H9 (cell line): ENCODE results near the gene GPR150. TPM values are rescaled to one million over a fixed set of nuclear protein-coding genes. Genes with fewer than 3 reads are reported as not detected.

ENCODE experiments used
- DNase-seq: peaks from one replicate; pipeline ENCODE4 v3.0.0-alpha.2; 2017
- H2AFZ ChIP-seq: one replicate; pipeline ENCODE4 v1.6.1; 2013; ENCODE audit warnings: mild to moderate bottlenecking, low read length, control low read depth, moderate library complexity
- H2AK5ac ChIP-seq: 2 replicates; pipeline ENCODE4 v1.6.1; 2013; ENCODE audit warnings: low read length, control low read depth, mixed read lengths; ENCODE audit not compliant: insufficient read length
- H2BK120ac ChIP-seq: one replicate; pipeline ENCODE4 v1.6.1; 2013; ENCODE audit warnings: low read depth, mild to moderate bottlenecking, low read length, control low read depth, inconsistent platforms; ENCODE audit not compliant: poor library complexity, severe bottlenecking
- H2BK12ac ChIP-seq: 2 replicates; pipeline ENCODE4 v1.6.1; 2013; ENCODE audit warnings: low read length, control low read depth, mixed read lengths, low read depth; ENCODE audit not compliant: insufficient read length
- H2BK15ac ChIP-seq: 2 replicates; pipeline ENCODE4 v1.6.1; 2013; ENCODE audit warnings: low read depth, low read length, control low read depth
- H2BK20ac ChIP-seq: one replicate; pipeline ENCODE4 v1.6.1; 2013; ENCODE audit warnings: low read depth, mild to moderate bottlenecking, low read length, control low read depth, inconsistent platforms; ENCODE audit not compliant: poor library complexity, severe bottlenecking
- H2BK5ac ChIP-seq: 2 replicates; pipeline ENCODE4 v1.6.1; 2013; ENCODE audit warnings: low read length, control low read depth, mixed read lengths; ENCODE audit not compliant: insufficient read length
- H3K14ac ChIP-seq: 2 replicates; pipeline ENCODE4 v1.6.1; 2013; ENCODE audit warnings: low read length, control low read depth; ENCODE audit not compliant: insufficient read depth
- H3K18ac ChIP-seq: 2 replicates; pipeline ENCODE4 v1.6.1; 2013; ENCODE audit warnings: low read depth, mild to moderate bottlenecking, mixed read lengths, low read length, control low read depth; ENCODE audit not compliant: insufficient read length
- H3K23ac ChIP-seq: 2 replicates; pipeline ENCODE4 v1.6.1; 2013; ENCODE audit warnings: low read length, control low read depth, mixed read lengths, low read depth; ENCODE audit not compliant: insufficient read length
- H3K23me2 ChIP-seq: 2 replicates; pipeline ENCODE4 v1.6.1; 2013; ENCODE audit warnings: low read depth, mild to moderate bottlenecking, mixed read lengths, low read length, control low read depth; ENCODE audit not compliant: insufficient read length, poor library complexity, severe bottlenecking
- H3K27ac ChIP-seq: 2 replicates; pipeline ENCODE4 v1.5.1; 2013; ENCODE audit warnings: low read length, control low read depth, mixed read lengths, low read depth; ENCODE audit not compliant: insufficient read length
- H3K27me3 ChIP-seq: 2 replicates; pipeline ENCODE4 v1.6.1; 2013; ENCODE audit warnings: low read length, control low read depth, inconsistent platforms; ENCODE audit not compliant: insufficient read depth
- H3K4ac ChIP-seq: 2 replicates; pipeline ENCODE4 v1.6.1; 2013; ENCODE audit warnings: low read depth, mild to moderate bottlenecking, control low read depth, inconsistent platforms, low read length, moderate library complexity
- H3K4me1 ChIP-seq: 2 replicates; pipeline ENCODE4 v1.6.1; 2013; ENCODE audit warnings: low read length, control low read depth, inconsistent platforms; ENCODE audit not compliant: insufficient read depth
- H3K4me2 ChIP-seq: 2 replicates; pipeline ENCODE4 v1.6.1; 2013; ENCODE audit warnings: low read length, control low read depth, mixed read lengths; ENCODE audit not compliant: insufficient read length, insufficient read depth
- H3K56ac ChIP-seq: 2 replicates; pipeline ENCODE4 v1.6.1; 2013; ENCODE audit warnings: low read depth, mild to moderate bottlenecking, mixed read lengths, low read length, control low read depth; ENCODE audit not compliant: insufficient read length
- H3K79me1 ChIP-seq: 2 replicates; pipeline ENCODE4 v1.6.1; 2013; ENCODE audit warnings: low read depth, mild to moderate bottlenecking, moderate library complexity, low read length, control low read depth, inconsistent platforms; ENCODE audit not compliant: insufficient read depth, poor library complexity, severe bottlenecking
- H3K79me2 ChIP-seq: 2 replicates; pipeline ENCODE4 v1.6.1; 2013; ENCODE audit warnings: low read length, control low read depth, inconsistent platforms; ENCODE audit not compliant: insufficient read depth
- H3K9ac ChIP-seq: 2 replicates; pipeline ENCODE4 v1.6.1; 2013; ENCODE audit warnings: low read length, control low read depth, mixed read lengths; ENCODE audit not compliant: insufficient read length; ENCODE audit errors: extremely low read depth
- H3K9me3 ChIP-seq: one replicate; pipeline ENCODE4 v1.6.1; 2013; ENCODE audit warnings: low read depth, low read length, inconsistent platforms; ENCODE audit not compliant: control insufficient read depth
- H3T11ph ChIP-seq: one replicate; pipeline ENCODE4 v1.6.1; 2013; ENCODE audit warnings: mild to moderate bottlenecking, low read length, control low read depth, inconsistent platforms
- H4K20me1 ChIP-seq: one replicate; pipeline ENCODE4 v1.6.1; 2013; ENCODE audit not compliant: control insufficient read depth, insufficient read length, insufficient read depth
- H4K5ac ChIP-seq: 2 replicates; pipeline ENCODE4 v1.6.1; 2013; ENCODE audit warnings: low read depth, mild to moderate bottlenecking, mixed read lengths, low read length, control low read depth; ENCODE audit not compliant: insufficient read length
- H4K8ac ChIP-seq: replicated peaks from 2 replicates; pipeline ENCODE4 v1.6.1; 2013; ENCODE audit warnings: low read length, control low read depth, mixed read lengths, low read depth; ENCODE audit not compliant: insufficient read length
- H4K91ac ChIP-seq: 2 replicates; pipeline ENCODE4 v1.6.1; 2013; ENCODE audit warnings: low read depth, mild to moderate bottlenecking, moderate library complexity, mixed read lengths, low read length, control low read depth; ENCODE audit not compliant: insufficient read length
- H3K27ac Mint-ChIP-seq, 3 experiments: 2 replicates in 2 of 3; 3 replicates in 1 of 3; pipeline ENCODE4 v1.8.0; 2020 to 2021; ENCODE audit warnings: mixed read lengths in 3 of 3, mild to moderate bottlenecking in 1 of 3, moderate library complexity in 1 of 3
- H3K27me3 Mint-ChIP-seq: 2 replicates; pipeline ENCODE4 v1.8.0; 2021; ENCODE audit warnings: low read depth, mild to moderate bottlenecking, moderate library complexity, mixed read lengths
- H3K36me3 Mint-ChIP-seq, 3 experiments: 2 replicates in 2 of 3; 3 replicates in 1 of 3; pipeline ENCODE4 v1.8.0; 2020 to 2021; ENCODE audit warnings: low read depth in 3 of 3, mixed read lengths in 3 of 3; ENCODE audit not compliant: insufficient read depth in 1 of 3
- H3K4me1 Mint-ChIP-seq, 2 experiments: 2 replicates each; pipeline ENCODE4 v1.8.0; 2020; ENCODE audit warnings: mixed read lengths in 2 of 2
- H3K4me3 Mint-ChIP-seq, 2 experiments: 2 replicates in 1 of 2; 3 replicates in 1 of 2; pipeline ENCODE4 v1.8.0; 2020 to 2021; ENCODE audit warnings: mild to moderate bottlenecking in 2 of 2, mixed read lengths in 2 of 2, moderate library complexity in 1 of 2
- H3K9me3 Mint-ChIP-seq, 2 experiments: 2 replicates in 1 of 2; 3 replicates in 1 of 2; pipeline ENCODE4 v1.8.0; 2020; ENCODE audit warnings: mild to moderate bottlenecking in 2 of 2, mixed read lengths in 2 of 2, moderate library complexity in 1 of 2
- CTCF ChIP-seq: fragments of 200-600 bp; sonication (generic); conservative IDR thresholded peaks from 3 replicates; pipeline ENCODE4 v1.8.0; 2021; ENCODE audit warnings: antibody characterized with exemption, mild to moderate bottlenecking
- WGBS: extraction: QIAGEN DNeasy Blood & Tissue Kit; methylation state at CpG from one replicate; pipeline ENCODE4 v1.1.7; 2013; ENCODE audit warnings: missing lambda C conversion rate, low lambda C conversion rate, mixed read lengths; ENCODE audit not compliant: insufficient read length; ENCODE audit errors: extremely low coverage; 5-methylcytosine and 5-hydroxymethylcytosine counted together
- total RNA-seq: library from RNA; stranded (reverse); gene quantifications from 2 replicates; pipeline ENCODE4 v1.2.1, GENCODE V29; 2021

GPR150 gene
- total RNA-seq, 1 experiment from 2014 or later, result not detected

DNA sequence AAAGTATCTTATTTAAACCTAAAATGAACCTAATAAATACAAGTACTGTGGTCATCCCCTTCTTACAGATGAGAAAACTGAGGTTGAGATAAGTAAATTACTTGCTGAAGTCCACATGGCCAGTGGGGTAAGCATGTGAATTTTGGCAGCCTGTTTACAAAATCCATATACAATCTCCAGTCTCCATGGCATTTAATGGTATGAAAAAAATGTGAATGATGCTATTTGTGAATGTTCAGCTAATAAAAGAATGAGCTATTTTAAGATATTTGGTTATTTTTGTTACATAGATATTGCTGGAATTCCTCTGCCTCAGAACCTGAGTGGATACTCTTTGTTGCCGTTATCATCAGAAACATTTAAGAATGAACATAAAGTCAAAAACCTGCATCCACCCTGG lies 19.3 kb upstream of the GPR150 start:
- Histone ChIP-seq H2AFZ (no peak overlapping the region), H4K91ac (no peak overlapping the region), H3K79me2 (no peaks in the 10 kb centered on the region), H4K8ac (no peak overlapping the region), H3K79me1 (no peaks in the 10 kb centered on the region), H3K4me1 (no peaks in the 10 kb centered on the region), H3K27me3 (no peaks in the 10 kb centered on the region), H4K5ac (no peak overlapping the region), H3K23ac (no peak overlapping the region), H2BK5ac (no peak overlapping the region), H4K20me1 (no peaks in the 10 kb centered on the region), H3K9me3 (no peaks in the 10 kb centered on the region), H3K4ac (no peak overlapping the region), H3K14ac (no peak overlapping the region), H2BK12ac (no peak overlapping the region), H2BK20ac (no peak overlapping the region), H3K56ac (no peak overlapping the region), H3T11ph (no peak overlapping the region), H3K27ac (no peak overlapping the region), H2AK5ac (no peak overlapping the region), H2BK15ac (no peak overlapping the region), H3K23me2 (no peaks in the 10 kb centered on the region), H3K18ac (no peak overlapping the region), H3K9ac (no peak overlapping the region), H2BK120ac (no peak overlapping the region), H3K4me2 (no peak overlapping the region)
- no peak overlapping the region for H3K27ac Mint-ChIP-seq
- TF ChIP-seq CTCF, result no peak
- WGBS, result no CpG with 5 or more reads among the region's 1 CpG
- DNase-seq, result no peak
- peaks cover 0 to 2% (median 0%) of the 10 kb centered on the region in 3 experiments; a peak in 2 of 7 replicates for H3K36me3 Mint-ChIP-seq
- H3K4me3 Mint-ChIP-seq, result no peak overlapping the region
- no peaks in the 10 kb centered on the region for H3K4me1 Mint-ChIP-seq
- H3K27me3 Mint-ChIP-seq, result no peaks in the 10 kb centered on the region
- H3K9me3 Mint-ChIP-seq, result no peaks in the 10 kb centered on the region
